HPDE6-E6E7 (cell line): Measurements from ENCODE around the gene CYP2D6.

ENCODE experiments used
- DNase-seq: peaks from one replicate; pipeline ENCODE4 v3.0.0; 2011; ENCODE audit warnings: missing footprints; ENCODE audit errors: extremely low spot score

CYP2D6 gene

DNA sequence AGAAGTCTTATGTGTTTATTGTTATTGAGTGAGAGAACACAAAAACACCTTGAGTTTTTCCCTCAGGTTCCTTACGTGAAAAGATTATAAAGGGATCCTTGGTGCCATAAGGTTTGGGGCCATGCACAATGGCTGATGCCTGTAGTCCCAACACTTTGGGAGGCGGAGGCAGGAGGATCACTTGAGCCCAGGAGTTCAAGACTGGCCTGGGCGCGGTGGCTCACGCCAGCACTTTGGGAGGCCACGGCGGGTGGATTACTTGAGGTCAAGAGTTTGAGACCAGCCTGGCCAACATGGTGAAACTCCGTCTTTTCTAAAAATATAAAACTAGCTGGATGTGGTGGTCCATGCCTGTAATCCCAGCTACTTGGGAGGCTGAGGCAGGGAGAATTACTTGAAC, 45.7 kb downstream of the CYP2D6 start:
- no peak for DNase-seq

DNA sequence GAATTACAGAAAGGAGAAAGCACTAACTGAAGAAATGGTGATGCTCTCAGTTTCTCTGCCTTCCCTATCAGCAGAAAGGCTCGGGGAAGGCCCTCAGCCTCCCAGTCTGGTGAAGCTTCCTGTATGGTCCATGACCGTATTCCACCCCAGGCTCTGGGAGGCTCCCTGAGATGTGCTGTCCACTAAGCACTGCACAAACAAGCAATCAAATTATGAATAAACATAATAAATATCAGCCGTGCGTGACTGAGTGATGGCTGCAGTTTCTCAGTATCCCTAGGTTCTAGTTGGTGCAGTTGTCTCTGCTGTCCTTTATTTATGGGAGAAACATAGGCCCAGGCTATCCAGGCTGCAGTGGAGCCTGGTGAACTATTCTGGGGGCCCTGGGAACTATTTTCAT, 47.5 kb downstream of the CYP2D6 start:
- no peak for DNase-seq

GRCh38 chr22:42080287-42080686, 50.3 kb downstream of the CYP2D6 start:
- DNase-seq: no peak

DNA sequence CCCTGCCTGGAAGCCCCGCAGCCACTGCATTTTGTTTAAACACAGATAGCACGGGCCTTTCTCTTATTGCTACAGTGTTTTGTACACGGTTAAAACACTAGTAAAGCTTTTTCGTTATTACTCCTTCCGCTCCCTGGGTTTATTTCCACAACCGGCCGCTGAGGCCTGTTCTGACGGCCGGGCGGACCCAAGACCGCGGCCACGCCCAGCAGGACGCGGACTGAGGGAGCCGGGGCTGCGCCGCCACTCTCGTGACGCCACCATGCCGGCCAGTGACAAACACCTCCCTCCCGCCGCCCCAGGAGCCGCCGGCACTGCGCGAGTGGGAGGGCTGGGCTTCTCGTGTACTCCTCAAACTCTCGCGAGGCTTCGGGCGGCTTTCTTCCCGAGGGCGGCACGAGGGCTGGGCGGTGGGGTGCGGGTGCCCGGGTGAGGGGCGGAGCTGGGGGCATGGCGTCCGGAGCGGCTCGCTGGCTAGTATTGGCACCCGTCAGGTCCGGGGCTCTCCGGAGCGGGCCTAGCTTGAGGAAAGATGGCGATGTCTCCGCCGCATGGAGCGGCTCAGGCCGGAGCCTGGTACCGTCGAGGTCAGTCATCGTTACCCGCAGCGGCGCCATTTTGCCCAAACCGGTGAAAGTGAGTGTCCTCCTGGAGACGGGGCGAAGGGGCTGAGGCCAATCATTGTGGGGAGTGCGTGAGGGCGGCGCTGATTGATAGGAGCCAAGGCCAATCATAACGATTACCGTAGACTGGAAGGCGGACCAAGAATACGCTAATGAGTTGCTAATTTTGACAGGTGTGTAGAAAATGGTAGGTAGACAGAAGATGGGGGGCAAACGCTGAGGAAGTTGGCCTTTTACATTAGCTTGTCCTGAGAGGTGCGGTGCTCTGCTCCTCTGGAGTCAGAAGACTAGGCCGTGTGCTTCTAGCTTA, 51.0 kb downstream of the CYP2D6 start, which contains the start of gene SMDT1:
TSS of gene SMDT1 (plus strand) at position 382 of the 933 bp plus-strand sequence. CDS start at position 451, 69 bp downstream.
- DNase-seq: peak; percentile 99

GRCh38 chr22:42078469-42079318, 51.9 kb downstream of the CYP2D6 start:
- no peak for DNase-seq

GRCh38 chr22:42077486-42078125, 53.0 kb downstream of the CYP2D6 start:
- DNase-seq: no peak

DNA sequence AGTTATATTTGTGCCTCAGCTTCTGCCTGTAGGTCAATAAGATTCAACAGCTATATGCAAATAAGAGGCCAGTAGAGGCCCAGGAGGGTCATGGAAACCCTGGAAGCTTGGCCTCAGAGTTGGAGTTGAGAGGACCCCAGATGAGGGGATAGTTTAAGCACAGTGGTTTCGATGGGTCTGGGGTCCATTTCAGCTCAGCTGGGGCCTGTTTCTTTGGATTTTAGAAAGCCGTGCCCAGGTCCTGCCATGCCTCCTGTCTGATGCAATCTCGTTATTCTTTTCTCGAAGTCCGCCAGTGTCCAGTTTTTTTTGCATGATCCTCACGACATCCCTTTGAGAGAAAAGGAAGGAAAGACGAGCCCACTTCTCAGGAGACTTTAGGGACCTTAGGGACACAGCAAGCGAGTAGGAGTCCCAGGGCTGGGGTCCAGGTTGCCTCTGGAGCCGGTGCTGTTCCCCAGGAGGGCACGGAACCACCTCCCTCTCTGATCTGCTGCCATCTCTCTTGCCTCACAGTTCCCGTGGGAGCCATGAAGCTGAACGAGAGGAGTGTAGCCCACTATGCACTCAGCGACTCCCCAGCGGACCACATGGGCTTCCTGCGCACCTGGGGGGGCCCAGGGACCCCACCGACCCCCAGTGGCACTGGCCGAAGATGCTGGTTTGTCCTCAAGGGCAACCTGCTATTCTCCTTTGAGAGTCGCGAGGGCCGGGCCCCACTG, 53.7 kb downstream of the CYP2D6 start:
- no peak for DNase-seq
